Body of pancreas (tissue), 4 donors: ENCODE measurements around the gene ZNF138.
"Not testable (repeated sequence)": the region's sequence is repeated elsewhere in the genome, so short reads cannot be mapped to it uniquely, and the experiment has no call there.

ENCODE experiments used
- POLR2A ChIP-seq, 3 donors: fragments of 450-650 bp; IDR thresholded peaks; one replicate each; pipeline ENCODE4 v1.6.1; 2016; ENCODE audit warnings: antibody characterized with exemption in 3 of 3, mild to moderate bottlenecking in 2 of 3
- TF ChIP-seq, protein P1 (sequence below), 7 experiments: fragments of 450-650 bp in 4 of 7; fragments of 200-600 bp in 3 of 7; sonication (generic) in 3 of 7; IDR thresholded peaks; one replicate each; pipeline ENCODE4 v1.5.1; 2016 to 2019; ENCODE audit warnings: antibody characterized with exemption in 7 of 7

DNA sequence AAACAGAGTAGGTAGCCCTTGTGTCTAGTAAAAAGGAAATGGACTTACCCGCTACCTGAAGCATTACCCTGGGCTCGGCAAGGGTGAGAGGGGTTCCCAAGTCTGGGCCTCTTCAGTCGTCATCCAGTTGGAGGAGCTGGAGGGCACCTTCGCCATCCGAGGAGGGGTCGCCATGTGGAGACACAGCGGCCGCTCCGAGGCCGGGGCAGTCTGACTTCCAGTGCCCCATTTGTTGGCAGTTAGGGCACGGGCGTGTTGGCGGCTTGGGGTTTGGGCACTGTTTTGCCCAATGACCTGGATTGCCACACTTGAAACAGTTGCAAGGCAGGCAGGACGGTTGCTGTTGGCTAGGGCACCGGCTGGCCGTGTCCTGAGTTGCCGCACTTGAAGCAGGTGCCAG is 43.8 kb downstream of the ZNF138 start:
- TF ChIP-seq, protein P1, sequence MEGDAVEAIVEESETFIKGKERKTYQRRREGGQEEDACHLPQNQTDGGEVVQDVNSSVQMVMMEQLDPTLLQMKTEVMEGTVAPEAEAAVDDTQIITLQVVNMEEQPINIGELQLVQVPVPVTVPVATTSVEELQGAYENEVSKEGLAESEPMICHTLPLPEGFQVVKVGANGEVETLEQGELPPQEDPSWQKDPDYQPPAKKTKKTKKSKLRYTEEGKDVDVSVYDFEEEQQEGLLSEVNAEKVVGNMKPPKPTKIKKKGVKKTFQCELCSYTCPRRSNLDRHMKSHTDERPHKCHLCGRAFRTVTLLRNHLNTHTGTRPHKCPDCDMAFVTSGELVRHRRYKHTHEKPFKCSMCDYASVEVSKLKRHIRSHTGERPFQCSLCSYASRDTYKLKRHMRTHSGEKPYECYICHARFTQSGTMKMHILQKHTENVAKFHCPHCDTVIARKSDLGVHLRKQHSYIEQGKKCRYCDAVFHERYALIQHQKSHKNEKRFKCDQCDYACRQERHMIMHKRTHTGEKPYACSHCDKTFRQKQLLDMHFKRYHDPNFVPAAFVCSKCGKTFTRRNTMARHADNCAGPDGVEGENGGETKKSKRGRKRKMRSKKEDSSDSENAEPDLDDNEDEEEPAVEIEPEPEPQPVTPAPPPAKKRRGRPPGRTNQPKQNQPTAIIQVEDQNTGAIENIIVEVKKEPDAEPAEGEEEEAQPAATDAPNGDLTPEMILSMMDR (IDR thresholded peaks at IDR 0.05) = not testable (repeated sequence)
- not testable (repeated sequence) for TF ChIP-seq POLR2A (IDR thresholded peaks at IDR 0.05)
